ENCODE data around the gene PRDM11.
"Not testable (repeated sequence)": the region's sequence is repeated elsewhere in the genome, so short reads cannot be mapped to it uniquely, and the experiment has no call there.

Gene PRDM11

GRCh38 chr11:45233804-45234170 lies 87.3 kb downstream of the PRDM11 start:
- Histone ChIP-seq H3K4me3 (ENCODE audit: low read length) (no peak overlapping the region), H3K9me3 (ENCODE audit: control insufficient read depth, low read depth, low read length) (no peaks in the 10 kb centered on the region), H3K27me3 (ENCODE audit: control insufficient read depth, insufficient read depth, low read length) (no peaks in the 10 kb centered on the region), H3K4me1 (ENCODE audit: control insufficient read depth, low read depth, low read length) (no peaks in the 10 kb centered on the region), H3K27ac (ENCODE audit: low read length) (no peak overlapping the region), H3K9ac (ENCODE audit: low read length) (no peak overlapping the region), H3K36me3 (ENCODE audit: control insufficient read depth, low read depth, low read length) (no peaks in the 10 kb centered on the region)

- Histone ChIP-seq H3K27ac (ENCODE audit: low read length) (no peak overlapping the region), H3K27me3 (ENCODE audit: control insufficient read depth, insufficient read depth, low read length) (no peaks in the 10 kb centered on the region), H3K9ac (ENCODE audit: low read length) (no peak overlapping the region), H3K9me3 (ENCODE audit: control insufficient read depth, low read depth, low read length) (no peaks in the 10 kb centered on the region), H3K4me1 (ENCODE audit: control insufficient read depth, low read depth, low read length) (no peaks in the 10 kb centered on the region), H3K4me3 (ENCODE audit: low read length) (no peak overlapping the region), H3K36me3 (ENCODE audit: control insufficient read depth, low read depth, low read length) (no peaks in the 10 kb centered on the region)
Measured at GRCh38 chr11:45234306-45235006, 88.0 kb downstream of the PRDM11 start.

GRCh38 chr11:45237711-45238315 lies 91.4 kb downstream of the PRDM11 start:
- Histone ChIP-seq H3K27ac (ENCODE audit: low read length) (no peak overlapping the region), H3K27me3 (ENCODE audit: control insufficient read depth, insufficient read depth, low read length) (no peaks in the 10 kb centered on the region), H3K9me3 (ENCODE audit: control insufficient read depth, low read depth, low read length) (no peaks in the 10 kb centered on the region), H3K9ac (ENCODE audit: low read length) (no peak overlapping the region), H3K36me3 (ENCODE audit: control insufficient read depth, low read depth, low read length) (no peaks in the 10 kb centered on the region), H3K4me1 (ENCODE audit: control insufficient read depth, low read depth, low read length) (no peaks in the 10 kb centered on the region), H3K4me3 (ENCODE audit: low read length) (no peak overlapping the region)

- H3K27ac ChIP-seq (ENCODE audit: low read length) = no peak overlapping the region
- H3K4me1 ChIP-seq (ENCODE audit: control insufficient read depth, low read depth, low read length) = no peaks in the 10 kb centered on the region
- H3K9ac ChIP-seq (ENCODE audit: low read length) = no peak overlapping the region
- no peak overlapping the region for H3K4me3 ChIP-seq (ENCODE audit: low read length)
- no peaks in the 10 kb centered on the region for H3K9me3 ChIP-seq (ENCODE audit: control insufficient read depth, low read depth, low read length)
- no peaks in the 10 kb centered on the region for H3K27me3 ChIP-seq (ENCODE audit: control insufficient read depth, insufficient read depth, low read length)
- H3K36me3 ChIP-seq (ENCODE audit: control insufficient read depth, low read depth, low read length) = no peaks in the 10 kb centered on the region
Measured at GRCh38 chr11:45238724-45239123, 92.3 kb downstream of the PRDM11 start.

GRCh38 chr11:45239733-45240132 lies 93.3 kb downstream of the PRDM11 start:
- Histone ChIP-seq H3K27ac (ENCODE audit: low read length) (no peak overlapping the region), H3K27me3 (ENCODE audit: control insufficient read depth, insufficient read depth, low read length) (no peaks in the 10 kb centered on the region), H3K4me1 (ENCODE audit: control insufficient read depth, low read depth, low read length) (no peaks in the 10 kb centered on the region), H3K9ac (ENCODE audit: low read length) (no peak overlapping the region), H3K9me3 (ENCODE audit: control insufficient read depth, low read depth, low read length) (no peaks in the 10 kb centered on the region), H3K36me3 (ENCODE audit: control insufficient read depth, low read depth, low read length) (no peaks in the 10 kb centered on the region), H3K4me3 (ENCODE audit: low read length) (no peak overlapping the region)

- Histone ChIP-seq H3K9me3 (ENCODE audit: control insufficient read depth, low read depth, low read length) (no peaks in the 10 kb centered on the region), H3K9ac (ENCODE audit: low read length) (no peak overlapping the region), H3K4me1 (ENCODE audit: control insufficient read depth, low read depth, low read length) (no peaks in the 10 kb centered on the region), H3K27ac (ENCODE audit: low read length) (no peak overlapping the region), H3K4me3 (ENCODE audit: low read length) (no peak overlapping the region), H3K36me3 (ENCODE audit: control insufficient read depth, low read depth, low read length) (no peaks in the 10 kb centered on the region), H3K27me3 (ENCODE audit: control insufficient read depth, insufficient read depth, low read length) (no peaks in the 10 kb centered on the region)
Measured at GRCh38 chr11:45243967-45244366, 97.5 kb downstream of the PRDM11 start.

GRCh38 chr11:45245218-45246045 lies 99.0 kb downstream of the PRDM11 start:
- H3K27me3 ChIP-seq (ENCODE audit: control insufficient read depth, insufficient read depth, low read length) = no peaks in the 10 kb centered on the region
- H3K9ac ChIP-seq (ENCODE audit: low read length) = no peak overlapping the region
- H3K27ac ChIP-seq (ENCODE audit: low read length) = no peak overlapping the region
- H3K4me3 ChIP-seq (ENCODE audit: low read length) = no peak overlapping the region
- H3K9me3 ChIP-seq (ENCODE audit: control insufficient read depth, low read depth, low read length) = no peaks in the 10 kb centered on the region
- H3K4me1 ChIP-seq (ENCODE audit: control insufficient read depth, low read depth, low read length) = no peaks in the 10 kb centered on the region
- no peaks in the 10 kb centered on the region for H3K36me3 ChIP-seq (ENCODE audit: control insufficient read depth, low read depth, low read length)

GRCh38 chr11:45246241-45246640 lies 99.8 kb downstream of the PRDM11 start:
- H3K36me3 ChIP-seq (ENCODE audit: control insufficient read depth, low read depth, low read length) = no peaks in the 10 kb centered on the region
- no peaks in the 10 kb centered on the region for H3K4me1 ChIP-seq (ENCODE audit: control insufficient read depth, low read depth, low read length)

GRCh38 chr11:45247433-45247832 lies 101.0 kb downstream of the PRDM11 start:
- no peaks in the 10 kb centered on the region for H3K36me3 ChIP-seq (ENCODE audit: control insufficient read depth, low read depth, low read length)
- no peak overlapping the region for H3K27ac ChIP-seq (ENCODE audit: low read length)
- no peak overlapping the region for H3K4me3 ChIP-seq (ENCODE audit: low read length)
- no peak overlapping the region for H3K9ac ChIP-seq (ENCODE audit: low read length)
- no peaks in the 10 kb centered on the region for H3K9me3 ChIP-seq (ENCODE audit: control insufficient read depth, low read depth, low read length)
- no peaks in the 10 kb centered on the region for H3K4me1 ChIP-seq (ENCODE audit: control insufficient read depth, low read depth, low read length)
- no peaks in the 10 kb centered on the region for H3K27me3 ChIP-seq (ENCODE audit: control insufficient read depth, insufficient read depth, low read length)

More at GRCh38 chr11:45246241-45246640, 99.8 kb downstream of the PRDM11 start:
- Histone ChIP-seq H3K27me3 (ENCODE audit: control insufficient read depth, insufficient read depth, low read length) (no peaks in the 10 kb centered on the region), H3K4me3 (ENCODE audit: low read length) (no peak overlapping the region), H3K27ac (ENCODE audit: low read length) (no peak overlapping the region), H3K9me3 (ENCODE audit: control insufficient read depth, low read depth, low read length) (no peaks in the 10 kb centered on the region), H3K9ac (ENCODE audit: low read length) (no peak overlapping the region)

- no peaks in the 10 kb centered on the region for H3K4me1 ChIP-seq (ENCODE audit: control insufficient read depth, low read depth, low read length)
- no peak overlapping the region for H3K4me3 ChIP-seq (ENCODE audit: low read length)
- H3K9ac ChIP-seq (ENCODE audit: low read length) = no peak overlapping the region
Measured at GRCh38 chr11:45248501-45249011, 102.1 kb downstream of the PRDM11 start.

GRCh38 chr11:45249372-45249771 lies 102.9 kb downstream of the PRDM11 start:
- not testable (repeated sequence) for H3K27ac ChIP-seq (ENCODE audit: low read length); H3K9ac ChIP-seq (ENCODE audit: low read length); H3K27me3 ChIP-seq (ENCODE audit: control insufficient read depth, insufficient read depth, low read length); H3K4me3 ChIP-seq (ENCODE audit: low read length); H3K4me1 ChIP-seq (ENCODE audit: control insufficient read depth, low read depth, low read length); H3K9me3 ChIP-seq (ENCODE audit: control insufficient read depth, low read depth, low read length); H3K36me3 ChIP-seq (ENCODE audit: control insufficient read depth, low read depth, low read length)

More at GRCh38 chr11:45248501-45249011, 102.1 kb downstream of the PRDM11 start:
- no peaks in the 10 kb centered on the region for H3K9me3 ChIP-seq (ENCODE audit: control insufficient read depth, low read depth, low read length)
- no peaks in the 10 kb centered on the region for H3K27me3 ChIP-seq (ENCODE audit: control insufficient read depth, insufficient read depth, low read length)
- H3K27ac ChIP-seq (ENCODE audit: low read length) = no peak overlapping the region
- no peaks in the 10 kb centered on the region for H3K36me3 ChIP-seq (ENCODE audit: control insufficient read depth, low read depth, low read length)

All from iPS-18a (cell line).